Mucosa of rectum (tissue), 2 donors: ENCODE data around the gene ITIH3.
A peak's percentile ranks its signal among the peaks of the same experiment; 100 is the strongest.

ENCODE experiments used
- H3K27ac ChIP-seq, 2 donors: one replicate each; pipeline ENCODE4 v1.7.0; 2013; ENCODE audit warnings: inconsistent platforms in 2 of 2, low read depth in 2 of 2, low read length in 2 of 2
- H3K27me3 ChIP-seq, 2 donors: one replicate each; pipeline ENCODE4 v1.7.0; 2013; ENCODE audit warnings: low read length in 2 of 2; ENCODE audit not compliant: control insufficient read depth in 2 of 2, insufficient read depth in 2 of 2
- H3K36me3 ChIP-seq, 2 donors: one replicate each; pipeline ENCODE4 v1.7.0; 2013; ENCODE audit warnings: low read length in 2 of 2; ENCODE audit not compliant: control insufficient read depth in 2 of 2, insufficient read depth in 2 of 2
- H3K4me1 ChIP-seq, 2 donors: one replicate each; pipeline ENCODE4 v1.7.0; 2013; ENCODE audit warnings: low read length in 2 of 2, mild to moderate bottlenecking in 1 of 2; ENCODE audit not compliant: control insufficient read depth in 2 of 2, insufficient read depth in 2 of 2
- H3K4me3 ChIP-seq, 2 donors: one replicate each; pipeline ENCODE4 v1.7.0; 2013; ENCODE audit warnings: low read length in 2 of 2
- H3K9ac ChIP-seq, 2 donors: one replicate each; pipeline ENCODE4 v1.7.0; 2013; ENCODE audit warnings: low read length in 2 of 2, low read depth in 1 of 2, mild to moderate bottlenecking in 1 of 2
- H3K9me3 ChIP-seq, 2 donors: one replicate each; pipeline ENCODE4 v1.7.0; 2013; ENCODE audit warnings: low read length in 2 of 2; ENCODE audit not compliant: control insufficient read depth in 2 of 2
- donor health status: healthy.
- donor health status: Normal muscosa, but diverticular disease.

ITIH3 gene

GRCh38 chr3:52827866-52828376, 33.3 kb downstream of the ITIH3 start:
- H3K27ac ChIP-seq: no peak overlapping the region
- H3K9me3 ChIP-seq: no peaks in the 10 kb centered on the region
- no peak overlapping the region for H3K9ac ChIP-seq
- no peaks in the 10 kb centered on the region for H3K27me3 ChIP-seq
- H3K4me1 ChIP-seq: peaks cover 3 to 7% of the 10 kb centered on the region in 2 donors
- peaks cover 0 to 2% of the 10 kb centered on the region in 2 donors for H3K36me3 ChIP-seq
- H3K4me3 ChIP-seq: no peak overlapping the region

GRCh38 chr3:52829482-52829881, 34.9 kb downstream of the ITIH3 start:
- H3K4me3 ChIP-seq: no peak overlapping the region
- peaks cover 3 to 7% of the 10 kb centered on the region in 2 donors for H3K4me1 ChIP-seq
- no peaks in the 10 kb centered on the region for H3K27me3 ChIP-seq
- no peaks in the 10 kb centered on the region for H3K9me3 ChIP-seq
- H3K27ac ChIP-seq: no peak overlapping the region
- no peak overlapping the region for H3K9ac ChIP-seq
- H3K36me3 ChIP-seq: no peaks in the 10 kb centered on the region

- H3K9me3 ChIP-seq: no peaks in the 10 kb centered on the region
- H3K36me3 ChIP-seq: no peaks in the 10 kb centered on the region
- H3K27ac ChIP-seq: no peak overlapping the region
- no peak overlapping the region for H3K4me3 ChIP-seq
- peaks cover 3 to 7% of the 10 kb centered on the region in 2 donors for H3K4me1 ChIP-seq
- no peaks in the 10 kb centered on the region for H3K27me3 ChIP-seq
- H3K9ac ChIP-seq: no peak overlapping the region
Measured at GRCh38 chr3:52829906-52830463, 35.4 kb downstream of the ITIH3 start.

- Histone ChIP-seq H3K4me3 (no peak within 1 kb of the TSS), H3K27ac (no peak within 1 kb of the TSS), H3K27me3 (no peaks in the 10 kb centered on the region), H3K9ac (no peak within 1 kb of the TSS), H3K9me3 (no peaks in the 10 kb centered on the region), H3K4me1 (peaks cover 3 to 7% of the 10 kb centered on the region in 2 donors), H3K36me3 (no peaks in the 10 kb centered on the region)
Measured at GRCh38 chr3:52830535-52831258, 36.1 kb downstream of the ITIH3 start, which contains the start of gene ITIH4. TSS of gene ITIH4 (minus strand) at chr3:52830672. CDS start at chr3:52830642, 30 bp downstream.

- no peak overlapping the region for H3K9ac ChIP-seq
- H3K27me3 ChIP-seq: no peaks in the 10 kb centered on the region
- H3K4me1 ChIP-seq: peaks cover 3 to 7% of the 10 kb centered on the region in 2 donors
- H3K9me3 ChIP-seq: no peaks in the 10 kb centered on the region
- H3K4me3 ChIP-seq: no peak overlapping the region
- H3K36me3 ChIP-seq: no peaks in the 10 kb centered on the region
- H3K27ac ChIP-seq: no peak overlapping the region
Measured at GRCh38 chr3:52831500-52832301, 37.1 kb downstream of the ITIH3 start.

- Histone ChIP-seq H3K9me3 (no peaks in the 10 kb centered on the region), H3K36me3 (no peaks in the 10 kb centered on the region), H3K9ac (no peak overlapping the region), H3K4me1 (peaks cover 3 to 7% of the 10 kb centered on the region in 2 donors), H3K4me3 (no peak overlapping the region), H3K27ac (no peak overlapping the region), H3K27me3 (no peaks in the 10 kb centered on the region)
Measured at GRCh38 chr3:52833202-52833601, 38.6 kb downstream of the ITIH3 start.

GRCh38 chr3:52834871-52835501, 40.4 kb downstream of the ITIH3 start, which contains the start of gene MUSTN1:
TSS of gene MUSTN1 (minus strand) at chr3:52835019. CDS start at chr3:52834948, 71 bp downstream.
- Histone ChIP-seq H3K4me3 (peak within 1 kb of the TSS in 1 of 2 donors; percentile 28), H3K9me3 (no peaks in the 10 kb centered on the region), H3K36me3 (no peaks in the 10 kb centered on the region), H3K9ac (no peak within 1 kb of the TSS), H3K4me1 (peaks cover 3 to 7% of the 10 kb centered on the region in 2 donors), H3K27ac (no peak within 1 kb of the TSS), H3K27me3 (no peaks in the 10 kb centered on the region)

- H3K36me3 ChIP-seq: peaks cover 0 to under 1% of the 10 kb centered on the region in 2 donors
- H3K27me3 ChIP-seq: no peaks in the 10 kb centered on the region
- H3K4me1 ChIP-seq: peaks cover 3 to 7% of the 10 kb centered on the region in 2 donors
- H3K27ac ChIP-seq: no peak overlapping the region
- no peak overlapping the region for H3K4me3 ChIP-seq
- H3K9ac ChIP-seq: no peak overlapping the region
- H3K9me3 ChIP-seq: no peaks in the 10 kb centered on the region
Measured at GRCh38 chr3:52835766-52836470, 41.3 kb downstream of the ITIH3 start.

GRCh38 chr3:52836471-52836845, 41.9 kb downstream of the ITIH3 start:
- no peaks in the 10 kb centered on the region for H3K27me3 ChIP-seq
- H3K36me3 ChIP-seq: peaks cover under 1 to 6% of the 10 kb centered on the region in 2 donors
- H3K4me3 ChIP-seq: no peak overlapping the region
- H3K27ac ChIP-seq: no peak overlapping the region
- no peak overlapping the region for H3K9ac ChIP-seq
- H3K9me3 ChIP-seq: no peaks in the 10 kb centered on the region
- H3K4me1 ChIP-seq: peaks cover 3 to 4% of the 10 kb centered on the region in 2 donors
